Stomach (tissue), 9 donors: ENCODE data around the gene RPS6KC1. TPM values are rescaled to one million over a fixed set of nuclear protein-coding genes. Genes with fewer than 3 reads are reported as not detected.
"Not testable (repeated sequence)": the region's sequence is repeated elsewhere in the genome, so short reads cannot be mapped to it uniquely, and the experiment has no call there.

Experiments used
- DNase-seq, 2 donors: peaks; one replicate each; pipeline versions ENCODE4 v3.0.0 to v3.0.0-alpha.2; 2013 to 2019
- H3K27ac ChIP-seq, 5 donors: fragments of 200-600 bp in 4 of 5; sonication (generic) in 4 of 5; one replicate each; pipeline ENCODE4 v1.5.1; 2013 to 2019; ENCODE audit warnings: mild to moderate bottlenecking in 1 of 5, moderate library complexity in 1 of 5
- H3K27me3 ChIP-seq, 3 donors: fragments of 200-600 bp; sonication (generic); one replicate each; pipeline ENCODE4 v1.5.1; 2017 to 2019; ENCODE audit warnings: mixed run types in 1 of 3
- H3K36me3 ChIP-seq, 4 donors: fragments of 200-600 bp; sonication (generic); 1 replicate in 3 of 4; 2 replicates in 1 of 4; pipeline ENCODE4 v1.5.1; 2016 to 2019
- H3K4me1 ChIP-seq, 4 donors: fragments of 200-600 bp; sonication (generic); one replicate each; pipeline ENCODE4 v1.5.1; 2016 to 2019
- H3K4me3 ChIP-seq, 4 donors: fragments of 200-600 bp; sonication (generic) in 3 of 4; one replicate each; pipeline ENCODE4 v1.5.1; 2016 to 2019; ENCODE audit warnings: mild to moderate bottlenecking in 1 of 4
- H3K9me3 ChIP-seq, 4 donors: fragments of 200-600 bp; sonication (generic); one replicate each; pipeline ENCODE4 v1.5.1; 2016 to 2019
- CTCF ChIP-seq, 7 experiments: fragments of 450-650 bp in 4 of 7; fragments of 200-600 bp in 3 of 7; sonication (generic) in 3 of 7; IDR thresholded peaks; one replicate each; pipeline ENCODE4 v1.5.1; 2016 to 2019; ENCODE audit warnings: antibody characterized with exemption in 7 of 7, control low read depth in 2 of 7, mild to moderate bottlenecking in 1 of 7
- EP300 ChIP-seq: sonication (generic); formaldehyde crosslinking; IDR thresholded peaks from one replicate; pipeline ENCODE4 v1.6.1; 2017; ENCODE audit warnings: antibody characterized with exemption
- POLR2A ChIP-seq, 4 donors: fragments of 450-650 bp; IDR thresholded peaks; one replicate each; pipeline ENCODE4 v1.6.1; 2016; ENCODE audit warnings: antibody characterized with exemption in 4 of 4, control low read depth in 2 of 4, mild to moderate bottlenecking in 1 of 4, moderate library complexity in 1 of 4
- POLR2AphosphoS5 ChIP-seq, 3 donors: sonication (generic); formaldehyde crosslinking; IDR thresholded peaks; one replicate each; pipeline ENCODE4 v1.6.1; 2016; ENCODE audit warnings: antibody characterized with exemption in 3 of 3
- WGBS, 5 donors: extraction: QIAGEN DNeasy Blood & Tissue Kit in 3 of 5; methylation state at CpG; one replicate each; pipeline versions ENCODE4 v1.1.5 to v1.1.7; 2013 to 2018; 5-methylcytosine and 5-hydroxymethylcytosine counted together
- intact Hi-C: fragments of 100-400 bp; cut with DNase I; formaldehyde crosslinking; loops from one replicate; pipeline ENCODE4 v1.15.1; 2023; ENCODE audit warnings: low total_unique reads
- polyA plus RNA-seq, 3 donors: library from polyadenylated mRNA; stranded (reverse); fragments of 200-250 nt; gene quantifications; one replicate each; pipeline ENCODE4 v1.2.3, GENCODE V29; 2013
- total RNA-seq, 5 donors: library from RNA; depleted of rRNA; stranded (reverse); fragments of >200 nt; gene quantifications; one replicate each; pipeline versions ENCODE4 v1.1.0 to v1.2.3, GENCODE V29; 2014 to 2016
- donor health status: healthy with polysubstance abuse.
- donor health status: Bipolar disorder and iron deficiency.
- donor health status: healthy.

RPS6KC1 gene
- total and polyA plus RNA-seq, 8 donors = 3.8 to 137 (median 8.9) TPM

GRCh38 chr1:213020016-213020415 is 31.0 kb upstream of the RPS6KC1 start:
- intact Hi-C loops = no loop called here
- Histone ChIP-seq H3K27me3 (no peaks in the 10 kb centered on the region), H3K36me3 (no peaks in the 10 kb centered on the region), H3K27ac (no peak overlapping the region), H3K4me1 (peaks cover 0 to 4% (median 2%) of the 10 kb centered on the region in 4 donors), H3K4me3 (no peak overlapping the region), H3K9me3 (no peaks in the 10 kb centered on the region)
- TF ChIP-seq POLR2A (IDR thresholded peaks at IDR 0.05) (no peak), EP300 (no peak), CTCF (IDR thresholded peaks at IDR 0.05) (no peak)
- DNase-seq = no peak
- 90 to 98% (median 96%) methylated on average over 3 of the region's 3 CpGs for WGBS, 5 donors

GRCh38 chr1:213027024-213027423 is 24.0 kb upstream of the RPS6KC1 start:
- H3K4me3 ChIP-seq, intact Hi-C loops, DNase-seq, H3K36me3 ChIP-seq, H3K4me1 ChIP-seq, H3K9me3 ChIP-seq, H3K27ac ChIP-seq: not testable (repeated sequence)
- WGBS, 5 donors = 77 to 90% (median 83%) methylated on average over 3 of the region's 3 CpGs
- peaks cover 0 to 25% (median 2%) of the 10 kb centered on the region in 3 donors for H3K27me3 ChIP-seq

- peaks cover 0 to 39% (median 9%) of the 10 kb centered on the region in 3 donors for H3K27me3 ChIP-seq
These were observed 18.4 kb upstream of the RPS6KC1 start for GRCh38 chr1:213032651-213033050.

GRCh38 chr1:213034713-213035112 is 16.3 kb upstream of the RPS6KC1 start:
- WGBS, 5 donors = 81 to 97% (median 96%) methylated on average over 1 of the region's 1 CpG
- no peak overlapping the region for H3K4me3 ChIP-seq
- TF ChIP-seq CTCF (IDR thresholded peaks at IDR 0.05) = no peak
- TF ChIP-seq EP300 = no peak
- TF ChIP-seq POLR2A (IDR thresholded peaks at IDR 0.05) = no peak
- no peak for DNase-seq
- no peak overlapping the region for H3K27ac ChIP-seq
- H3K9me3 ChIP-seq = no peaks in the 10 kb centered on the region
- H3K36me3 ChIP-seq = no peaks in the 10 kb centered on the region
- intact Hi-C loops = no loop called here
- H3K4me1 ChIP-seq = no peaks in the 10 kb centered on the region
- peaks cover 0 to 44% (median 9%) of the 10 kb centered on the region in 3 donors for H3K27me3 ChIP-seq

More at GRCh38 chr1:213032651-213033050, 18.4 kb upstream of the RPS6KC1 start:
- TF ChIP-seq CTCF (IDR thresholded peaks at IDR 0.05) (no peak), EP300 (no peak), POLR2AphosphoS5 (IDR thresholded peaks at IDR 0.05) (no peak), POLR2A (IDR thresholded peaks at IDR 0.05) (no peak)
- H3K27ac ChIP-seq = no peak overlapping the region
- H3K4me3 ChIP-seq = no peak overlapping the region
- no peaks in the 10 kb centered on the region for H3K36me3 ChIP-seq
- DNase-seq = no peak
- intact Hi-C loops = no loop called here
- no peaks in the 10 kb centered on the region for H3K9me3 ChIP-seq
- no peaks in the 10 kb centered on the region for H3K4me1 ChIP-seq

GRCh38 chr1:213035573-213035972 is 15.5 kb upstream of the RPS6KC1 start:
- peaks cover 0 to 40% (median 9%) of the 10 kb centered on the region in 3 donors for H3K27me3 ChIP-seq
- intact Hi-C loops = no loop called here
- TF ChIP-seq CTCF (IDR thresholded peaks at IDR 0.05) (no peak), POLR2AphosphoS5 (IDR thresholded peaks at IDR 0.05) (no peak), EP300 (no peak), POLR2A (IDR thresholded peaks at IDR 0.05) (no peak)
- no peaks in the 10 kb centered on the region for H3K4me1 ChIP-seq
- no peak for DNase-seq
- 64 to 93% (median 86%) methylated on average over 2 of the region's 2 CpGs for WGBS, 5 donors
- no peaks in the 10 kb centered on the region for H3K9me3 ChIP-seq
- no peaks in the 10 kb centered on the region for H3K36me3 ChIP-seq
- H3K4me3 ChIP-seq = no peak overlapping the region
- H3K27ac ChIP-seq = no peak overlapping the region
